ENCODE data around the gene TRIM17. TPM values are rescaled to one million over a fixed set of nuclear protein-coding genes. Genes with fewer than 3 reads are reported as not detected.

The TRIM17 gene
- total and polyA plus RNA-seq, 2 of the 13 experiments (the other 11 are each of a cell fraction or from before 2014, with no cell fraction given) = 0.32 to 0.64 TPM

DNA sequence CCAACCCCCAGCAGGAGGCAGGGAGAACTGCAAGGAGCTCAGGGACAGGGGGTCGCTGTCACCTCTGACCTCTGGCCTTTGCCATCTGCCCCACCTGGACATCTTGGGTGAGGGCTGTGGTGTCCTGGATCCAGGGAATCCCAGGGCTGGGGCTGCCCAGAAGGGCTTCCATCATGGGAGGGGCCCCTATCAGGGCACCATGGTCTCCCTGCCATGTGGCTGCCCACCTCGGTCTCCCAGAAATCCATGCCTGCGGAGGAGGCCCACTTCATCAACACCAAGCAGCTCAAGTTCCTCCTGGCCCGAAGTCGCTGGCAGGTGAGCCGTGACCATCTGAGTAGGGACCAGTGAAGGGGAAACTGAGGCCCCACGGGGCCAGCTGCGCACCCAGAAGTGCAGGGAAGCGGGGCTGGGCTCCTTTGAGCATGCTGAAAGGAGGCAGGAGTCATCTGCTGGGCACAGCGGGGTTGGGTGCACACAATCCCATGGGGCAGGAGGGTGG is 46.2 kb downstream of the TRIM17 start (continued):
- TF ChIP-seq, protein P1, sequence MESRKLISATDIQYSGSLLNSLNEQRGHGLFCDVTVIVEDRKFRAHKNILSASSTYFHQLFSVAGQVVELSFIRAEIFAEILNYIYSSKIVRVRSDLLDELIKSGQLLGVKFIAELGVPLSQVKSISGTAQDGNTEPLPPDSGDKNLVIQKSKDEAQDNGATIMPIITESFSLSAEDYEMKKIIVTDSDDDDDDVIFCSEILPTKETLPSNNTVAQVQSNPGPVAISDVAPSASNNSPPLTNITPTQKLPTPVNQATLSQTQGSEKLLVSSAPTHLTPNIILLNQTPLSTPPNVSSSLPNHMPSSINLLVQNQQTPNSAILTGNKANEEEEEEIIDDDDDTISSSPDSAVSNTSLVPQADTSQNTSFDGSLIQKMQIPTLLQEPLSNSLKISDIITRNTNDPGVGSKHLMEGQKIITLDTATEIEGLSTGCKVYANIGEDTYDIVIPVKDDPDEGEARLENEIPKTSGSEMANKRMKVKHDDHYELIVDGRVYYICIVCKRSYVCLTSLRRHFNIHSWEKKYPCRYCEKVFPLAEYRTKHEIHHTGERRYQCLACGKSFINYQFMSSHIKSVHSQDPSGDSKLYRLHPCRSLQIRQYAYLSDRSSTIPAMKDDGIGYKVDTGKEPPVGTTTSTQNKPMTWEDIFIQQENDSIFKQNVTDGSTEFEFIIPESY (CRISPR knock-in tag; IDR thresholded peaks at IDR 0.05) = no peak
- TF ChIP-seq GMEB1 (CRISPR knock-in tag; IDR thresholded peaks at IDR 0.05; ENCODE audit: borderline replicate concordance) = no peak
- TF ChIP-seq HNF1A (IDR thresholded peaks at IDR 0.05; ENCODE audit: low read depth) = no peak
- no peak for TF ChIP-seq HNF1A (CRISPR knock-in tag; IDR thresholded peaks at IDR 0.05; ENCODE audit: borderline replicate concordance)
- no peak for TF ChIP-seq MAFF (IDR thresholded peaks at IDR 0.05; ENCODE audit: low read depth, low read length)
